Measurements from ENCODE around the gene SHH.

Gene SHH

DNA sequence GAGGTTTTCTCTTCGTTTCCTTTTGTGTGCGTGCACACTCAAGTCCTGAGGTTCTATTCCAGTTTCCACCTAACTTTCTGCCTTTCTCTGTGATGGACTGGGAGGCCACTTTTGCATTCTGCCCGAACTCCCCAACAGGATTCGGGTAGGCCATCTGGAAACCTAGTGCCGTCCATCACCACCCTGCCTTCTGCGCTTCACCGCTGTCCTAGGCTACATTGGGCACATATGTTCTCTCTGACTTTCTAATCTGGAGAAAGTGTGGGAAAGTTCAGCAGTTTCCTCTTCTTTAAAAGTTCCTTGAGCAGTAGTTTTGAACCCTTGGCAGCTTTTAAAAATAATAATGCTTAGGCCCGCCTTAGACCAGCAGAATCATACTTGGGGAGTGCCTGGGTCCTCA is 46.8 kb downstream of the SHH start:
- TF ChIP-seq EZH2phosphoT487 (IDR thresholded peaks at IDR 0.05; ENCODE audit: borderline replicate concordance, low read length): no peak
- TF ChIP-seq, protein P1, sequence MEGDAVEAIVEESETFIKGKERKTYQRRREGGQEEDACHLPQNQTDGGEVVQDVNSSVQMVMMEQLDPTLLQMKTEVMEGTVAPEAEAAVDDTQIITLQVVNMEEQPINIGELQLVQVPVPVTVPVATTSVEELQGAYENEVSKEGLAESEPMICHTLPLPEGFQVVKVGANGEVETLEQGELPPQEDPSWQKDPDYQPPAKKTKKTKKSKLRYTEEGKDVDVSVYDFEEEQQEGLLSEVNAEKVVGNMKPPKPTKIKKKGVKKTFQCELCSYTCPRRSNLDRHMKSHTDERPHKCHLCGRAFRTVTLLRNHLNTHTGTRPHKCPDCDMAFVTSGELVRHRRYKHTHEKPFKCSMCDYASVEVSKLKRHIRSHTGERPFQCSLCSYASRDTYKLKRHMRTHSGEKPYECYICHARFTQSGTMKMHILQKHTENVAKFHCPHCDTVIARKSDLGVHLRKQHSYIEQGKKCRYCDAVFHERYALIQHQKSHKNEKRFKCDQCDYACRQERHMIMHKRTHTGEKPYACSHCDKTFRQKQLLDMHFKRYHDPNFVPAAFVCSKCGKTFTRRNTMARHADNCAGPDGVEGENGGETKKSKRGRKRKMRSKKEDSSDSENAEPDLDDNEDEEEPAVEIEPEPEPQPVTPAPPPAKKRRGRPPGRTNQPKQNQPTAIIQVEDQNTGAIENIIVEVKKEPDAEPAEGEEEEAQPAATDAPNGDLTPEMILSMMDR (IDR thresholded peaks at IDR 0.05; ENCODE audit: low read depth, low read length, poor library complexity, severe bottlenecking): no peak
- H3K36me3 ChIP-seq (ENCODE audit: control insufficient read depth, low read length): peaks cover 95% of the 10 kb centered on the region

DNA sequence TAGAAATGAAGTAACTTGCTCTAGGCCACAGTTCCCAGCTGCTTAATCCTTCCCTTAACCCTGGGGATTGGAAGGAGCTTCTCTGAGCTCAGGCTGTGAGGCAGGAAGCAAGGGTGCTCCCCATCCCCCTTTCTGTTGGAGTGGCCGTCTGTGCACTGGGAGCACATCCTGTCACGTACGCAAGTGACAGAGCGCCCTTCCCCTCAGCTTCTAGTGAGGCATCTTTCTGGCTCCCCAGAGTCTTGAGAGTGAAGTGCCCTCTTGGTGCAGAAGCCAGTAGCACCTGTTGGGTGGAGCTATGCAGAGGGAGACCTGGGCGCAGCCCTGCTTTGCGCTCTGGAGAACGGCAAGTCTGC is 47.8 kb downstream of the SHH start:
- Histone ChIP-seq H4K20me1 (ENCODE audit: control insufficient read depth, insufficient read depth, low read depth, low read length) (peaks cover 7% of the 10 kb centered on the region; the same call in 1 of the 2 replicates), H3K27ac (ENCODE audit: low read depth, low read length) (peak overlapping the region; percentile 89)
- TF ChIP-seq EZH2phosphoT487 (IDR thresholded peaks at IDR 0.05; ENCODE audit: borderline replicate concordance, low read length): no peak
- TF ChIP-seq, protein P1 (IDR thresholded peaks at IDR 0.05; ENCODE audit: low read depth, low read length, poor library complexity, severe bottlenecking): no peak

More for the DNA sequence above, 46.8 kb downstream of the SHH start:
- H4K20me1 ChIP-seq (ENCODE audit: control insufficient read depth, insufficient read depth, low read depth, low read length): peaks cover 8% of the 10 kb centered on the region; the same call in 1 of the 2 replicates
- H3K79me2 ChIP-seq (ENCODE audit: control insufficient read depth, low read length): peaks cover 92% of the 10 kb centered on the region
- H3K4me1 ChIP-seq (ENCODE audit: control insufficient read depth, low read length): peaks cover 66% of the 10 kb centered on the region
- 0 out of 2 replicates have a peak overlapping the region, but pooled peaks have one; percentile 90 for H3K4me2 ChIP-seq (ENCODE audit: low read length)
- no peaks in the 10 kb centered on the region for H3K27me3 ChIP-seq (ENCODE audit: control insufficient read depth, low read length)
- H3K4me3 ChIP-seq (ENCODE audit: low read length): no peak overlapping the region
- H3K9me3 ChIP-seq (ENCODE audit: control insufficient read depth, insufficient read depth, low read length): no peaks in the 10 kb centered on the region
- H3K9me2 ChIP-seq (replicated peaks; ENCODE audit: control insufficient read depth, low read length): no peaks in the 10 kb centered on the region
- H3K27ac ChIP-seq (ENCODE audit: low read depth, low read length): peak overlapping the region; percentile 89
- H3F3A ChIP-seq (ENCODE audit: control insufficient read depth, insufficient read depth): peaks cover 10% of the 10 kb centered on the region

DNA sequence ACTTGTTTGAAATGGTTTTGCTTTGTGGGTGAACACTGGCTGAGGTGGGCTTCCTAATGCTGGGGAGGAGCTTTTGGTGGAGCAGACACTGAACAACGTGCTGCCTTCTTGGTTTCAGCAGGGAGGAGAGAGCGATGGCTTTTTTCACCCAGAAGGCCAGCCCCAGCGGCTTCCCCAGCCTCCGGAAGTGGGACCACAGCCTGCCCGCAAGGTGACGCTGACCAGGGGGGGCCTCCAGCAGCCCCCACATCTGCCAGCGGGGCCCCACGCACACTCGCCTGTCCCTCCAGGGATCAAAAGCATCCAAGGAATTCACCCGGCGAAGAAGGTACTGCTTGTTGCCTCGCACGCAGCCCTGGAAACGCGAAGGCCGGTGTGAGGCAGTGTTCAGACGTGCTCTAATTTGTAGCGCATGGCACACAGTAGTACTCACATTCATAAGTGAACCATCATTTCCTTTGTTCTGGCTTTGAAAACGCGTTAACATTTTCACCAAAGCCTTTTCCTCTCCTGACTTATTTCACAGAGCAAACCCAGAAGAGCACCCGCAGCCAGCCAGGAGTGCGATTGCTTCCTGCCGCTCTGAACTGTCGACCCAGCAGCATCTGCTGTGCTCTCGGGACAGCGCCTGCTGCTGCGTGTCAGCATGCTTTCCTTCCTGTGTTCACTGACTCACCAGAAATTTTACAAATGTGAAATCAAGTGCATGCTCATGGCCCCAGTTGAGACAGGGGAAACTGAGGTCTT is 48.4 kb downstream of the SHH start:
- Histone ChIP-seq H3K36me3 (ENCODE audit: control insufficient read depth, low read length) (peaks cover 91% of the 10 kb centered on the region), H3K27me3 (ENCODE audit: control insufficient read depth, low read length) (no peaks in the 10 kb centered on the region), H3K27ac (ENCODE audit: low read depth, low read length) (peak overlapping the region; percentile 89), H3K4me2 (ENCODE audit: low read length) (peak overlapping the region; percentile 90), H3K4me3 (ENCODE audit: low read length) (peak overlapping the region; percentile 67), H3K79me2 (ENCODE audit: control insufficient read depth, low read length) (peaks cover 91% of the 10 kb centered on the region), H3K9me3 (ENCODE audit: control insufficient read depth, insufficient read depth, low read length) (no peaks in the 10 kb centered on the region), H3F3A (ENCODE audit: control insufficient read depth, insufficient read depth) (peaks cover 10% of the 10 kb centered on the region), H4K20me1 (ENCODE audit: control insufficient read depth, insufficient read depth, low read depth, low read length) (0 out of 2 replicates have a peak, but pooled peaks cover 2% of the 10 kb centered on the region), H3K9me2 (replicated peaks; ENCODE audit: control insufficient read depth, low read length) (no peaks in the 10 kb centered on the region), H3K4me1 (ENCODE audit: control insufficient read depth, low read length) (peaks cover 73% of the 10 kb centered on the region)
- TF ChIP-seq EZH2phosphoT487 (IDR thresholded peaks at IDR 0.05; ENCODE audit: borderline replicate concordance, low read length): no peak
- TF ChIP-seq, protein P1 (IDR thresholded peaks at IDR 0.05; ENCODE audit: low read depth, low read length, poor library complexity, severe bottlenecking): no peak

More for the DNA sequence above, 47.8 kb downstream of the SHH start:
- peaks cover 94% of the 10 kb centered on the region for H3K36me3 ChIP-seq (ENCODE audit: control insufficient read depth, low read length)
- peaks cover 93% of the 10 kb centered on the region for H3K79me2 ChIP-seq (ENCODE audit: control insufficient read depth, low read length)
- H3K4me3 ChIP-seq (ENCODE audit: low read length): peak overlapping the region; percentile 67
- peak overlapping the region; percentile 90 for H3K4me2 ChIP-seq (ENCODE audit: low read length)
- peaks cover 10% of the 10 kb centered on the region for H3F3A ChIP-seq (ENCODE audit: control insufficient read depth, insufficient read depth)
- peaks cover 73% of the 10 kb centered on the region for H3K4me1 ChIP-seq (ENCODE audit: control insufficient read depth, low read length)
- no peaks in the 10 kb centered on the region for H3K9me3 ChIP-seq (ENCODE audit: control insufficient read depth, insufficient read depth, low read length)
- H3K27me3 ChIP-seq (ENCODE audit: control insufficient read depth, low read length): no peaks in the 10 kb centered on the region
- H3K9me2 ChIP-seq (replicated peaks; ENCODE audit: control insufficient read depth, low read length): no peaks in the 10 kb centered on the region
